Gastrocnemius medialis (tissue), 4 donors: Measurements from ENCODE around the gene NLGN1. TPM values are rescaled to one million over a fixed set of nuclear protein-coding genes. Genes with fewer than 3 reads are reported as not detected.

Experiments used
- ATAC-seq, 2 donors: fragments of 150-250 bp; one replicate each; pipeline ENCODE4 v1.9.1; 2016
- DNase-seq, 2 donors: peaks; one replicate each; pipeline ENCODE4 v3.0.0-alpha.2; 2019
- H3K27ac ChIP-seq, 4 donors: fragments of 200-600 bp; sonication (generic); 1 replicate in 1 of 4; 2 replicates in 3 of 4; pipeline ENCODE4 v1.5.1; 2016 to 2018; ENCODE audit warnings: mild to moderate bottlenecking in 2 of 4, moderate library complexity in 1 of 4
- H3K27me3 ChIP-seq, 3 donors: fragments of 200-600 bp; sonication (generic) in 2 of 3; 1 replicate in 1 of 3; 2 replicates in 2 of 3; pipeline versions ENCODE4 v1.5.1 to v1.6.0; 2016 to 2019; ENCODE audit warnings: mild to moderate bottlenecking in 1 of 3, moderate library complexity in 1 of 3
- H3K36me3 ChIP-seq, 2 donors: fragments of 200-600 bp; sonication (generic) in 1 of 2; one replicate each; pipeline ENCODE4 v1.5.1; 2017 to 2018
- H3K4me1 ChIP-seq, 2 donors: fragments of 200-600 bp; sonication (generic) in 1 of 2; one replicate each; pipeline ENCODE4 v1.5.1; 2016 to 2017; ENCODE audit warnings: mild to moderate bottlenecking in 2 of 2
- H3K4me3 ChIP-seq, 4 donors: fragments of 200-600 bp; sonication (generic) in 3 of 4; 1 replicate in 1 of 4; 2 replicates in 3 of 4; pipeline ENCODE4 v1.5.1; 2016 to 2019; ENCODE audit warnings: mild to moderate bottlenecking in 2 of 4
- H3K9me3 ChIP-seq, 3 donors: fragments of 200-600 bp; sonication (generic) in 2 of 3; 1 replicate in 1 of 3; 2 replicates in 2 of 3; pipeline ENCODE4 v1.5.1; 2016 to 2019
- POLR2A ChIP-seq, 2 donors: fragments of 450-650 bp; IDR thresholded peaks; one replicate each; pipeline ENCODE4 v1.6.1; 2017; ENCODE audit warnings: antibody characterized with exemption in 2 of 2, mild to moderate bottlenecking in 2 of 2, moderate library complexity in 2 of 2
- in situ Hi-C, 4 donors: fragments of 200-750 bp; cut with MboI; loops; one replicate each; pipeline versions ENCODE4 v1.15.0 to v1.8.0; 2017; ENCODE audit warnings: low sequenced_read_pairs in 4 of 4
- intact Hi-C: fragments of 100-400 bp; cut with DNase I; formaldehyde crosslinking; loops from one replicate; pipeline ENCODE4 v1.15.1; 2023; ENCODE audit warnings: low total_unique reads
- total RNA-seq, 4 donors: library from RNA; depleted of rRNA; stranded (reverse); fragments of >200 nt; gene quantifications; one replicate each; pipeline versions ENCODE4 v1.1.0 to v1.2.3, GENCODE V29; 2016
- TF ChIP-seq, protein P1 (sequence below), 5 experiments: fragments of 450-650 bp in 3 of 5; fragments of 200-600 bp in 2 of 5; sonication (generic) in 2 of 5; IDR thresholded peaks in 4 of 5; conservative IDR thresholded peaks in 1 of 5; 1 replicate in 4 of 5; 2 replicates in 1 of 5; pipeline ENCODE4 v1.5.1; 2016 to 2019; ENCODE audit warnings: antibody characterized with exemption in 5 of 5, mild to moderate bottlenecking in 3 of 5, moderate library complexity in 3 of 5

The NLGN1 gene
- total RNA-seq, 4 donors from 2014 or later, result 0.52 to 1.9 (median 1.1) TPM

DNA sequence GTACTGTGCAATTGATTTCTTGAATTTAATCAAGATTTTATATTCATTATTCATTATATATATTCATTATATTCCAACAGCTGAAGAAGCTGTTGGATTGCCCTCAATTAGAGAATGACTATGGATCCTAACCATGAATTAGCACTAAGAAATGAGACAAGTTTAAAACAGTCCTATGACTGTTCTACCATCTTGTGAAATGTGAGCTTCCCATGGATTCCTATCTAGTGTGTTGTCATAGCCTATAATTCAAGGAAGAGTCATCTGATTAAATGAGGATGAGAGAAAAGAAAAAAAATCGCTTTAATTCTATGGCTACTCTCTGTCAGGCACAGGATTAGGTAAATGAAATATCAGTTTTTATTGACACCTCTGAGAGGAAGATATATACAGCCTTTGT, 765.0 kb downstream of the NLGN1 start:
- Histone ChIP-seq H3K4me3 (no peak overlapping the region), H3K4me1 (no peaks in the 10 kb centered on the region), H3K27ac (no peak overlapping the region), H3K9me3 (no peaks in the 10 kb centered on the region), H3K27me3 (no peaks in the 10 kb centered on the region), H3K36me3 (no peaks in the 10 kb centered on the region)
- intact Hi-C loops (no loop called here), in situ Hi-C loops (no loop called here)
- TF ChIP-seq, protein P1, sequence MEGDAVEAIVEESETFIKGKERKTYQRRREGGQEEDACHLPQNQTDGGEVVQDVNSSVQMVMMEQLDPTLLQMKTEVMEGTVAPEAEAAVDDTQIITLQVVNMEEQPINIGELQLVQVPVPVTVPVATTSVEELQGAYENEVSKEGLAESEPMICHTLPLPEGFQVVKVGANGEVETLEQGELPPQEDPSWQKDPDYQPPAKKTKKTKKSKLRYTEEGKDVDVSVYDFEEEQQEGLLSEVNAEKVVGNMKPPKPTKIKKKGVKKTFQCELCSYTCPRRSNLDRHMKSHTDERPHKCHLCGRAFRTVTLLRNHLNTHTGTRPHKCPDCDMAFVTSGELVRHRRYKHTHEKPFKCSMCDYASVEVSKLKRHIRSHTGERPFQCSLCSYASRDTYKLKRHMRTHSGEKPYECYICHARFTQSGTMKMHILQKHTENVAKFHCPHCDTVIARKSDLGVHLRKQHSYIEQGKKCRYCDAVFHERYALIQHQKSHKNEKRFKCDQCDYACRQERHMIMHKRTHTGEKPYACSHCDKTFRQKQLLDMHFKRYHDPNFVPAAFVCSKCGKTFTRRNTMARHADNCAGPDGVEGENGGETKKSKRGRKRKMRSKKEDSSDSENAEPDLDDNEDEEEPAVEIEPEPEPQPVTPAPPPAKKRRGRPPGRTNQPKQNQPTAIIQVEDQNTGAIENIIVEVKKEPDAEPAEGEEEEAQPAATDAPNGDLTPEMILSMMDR (IDR thresholded peaks at IDR 0.05 in 4 of 5, conservative IDR thresholded peaks at IDR 0.05 in 1 of 5), result no peak
- no peak for TF ChIP-seq POLR2A (IDR thresholded peaks at IDR 0.05)
- DNase-seq (no peak), ATAC-seq (no peak)

GRCh38 chr3:174168026-174168425, 770.5 kb downstream of the NLGN1 start:
- Histone ChIP-seq H3K4me3 (no peak overlapping the region), H3K9me3 (no peaks in the 10 kb centered on the region), H3K36me3 (no peaks in the 10 kb centered on the region), H3K27ac (no peak overlapping the region), H3K4me1 (no peaks in the 10 kb centered on the region), H3K27me3 (no peaks in the 10 kb centered on the region)
- DNase-seq (no peak), ATAC-seq (no peak)
- intact Hi-C loops, result no loop called here
- in situ Hi-C loops, result no loop called here
- TF ChIP-seq, protein P1 (IDR thresholded peaks at IDR 0.05 in 4 of 5, conservative IDR thresholded peaks at IDR 0.05 in 1 of 5), result no peak
- no peak for TF ChIP-seq POLR2A (IDR thresholded peaks at IDR 0.05)

DNA sequence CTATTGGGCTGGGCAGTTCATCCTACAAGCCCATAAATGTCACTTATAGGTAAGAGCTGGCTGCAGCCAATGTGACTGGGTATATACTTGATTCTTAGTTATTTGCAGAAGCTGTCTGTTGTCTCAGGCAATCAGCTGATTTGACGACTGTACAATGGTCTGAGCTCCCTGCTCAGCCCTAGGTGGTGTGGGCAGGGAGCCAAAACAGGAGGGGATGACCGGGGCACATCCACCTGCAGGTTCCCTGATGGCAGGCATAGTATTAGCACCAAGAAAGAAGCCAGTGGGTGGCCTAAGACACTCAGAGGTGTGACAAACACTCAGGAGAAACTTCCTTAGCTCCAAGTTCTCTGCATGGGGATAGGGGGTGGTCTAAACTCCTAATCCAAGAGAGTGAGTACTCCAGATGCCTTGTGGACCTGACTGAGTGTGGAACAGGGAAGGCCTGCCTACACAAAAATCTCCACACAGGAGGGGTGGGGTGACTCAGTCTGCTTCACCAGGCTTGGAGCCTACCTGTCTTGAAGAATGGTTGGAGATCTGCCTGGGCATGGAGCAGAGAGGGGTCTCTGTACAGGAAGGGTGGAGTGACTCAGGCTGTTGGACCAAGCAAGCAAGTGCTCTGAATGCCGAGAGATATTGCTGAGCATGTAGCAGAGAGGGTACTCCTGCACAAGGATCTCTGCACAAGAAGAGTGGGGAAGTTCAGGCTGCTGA, 771.2 kb downstream of the NLGN1 start:
- intact Hi-C loops, result no loop called here

GRCh38 chr3:174169736-174170135, 772.2 kb downstream of the NLGN1 start:
- TF ChIP-seq, protein P1 (IDR thresholded peaks at IDR 0.05 in 4 of 5, conservative IDR thresholded peaks at IDR 0.05 in 1 of 5), result no peak
- no peak for TF ChIP-seq POLR2A (IDR thresholded peaks at IDR 0.05)
- in situ Hi-C loops (no loop called here), intact Hi-C loops (no loop called here)
- Histone ChIP-seq H3K9me3 (no peaks in the 10 kb centered on the region), H3K4me3 (no peak overlapping the region), H3K27ac (no peak overlapping the region), H3K36me3 (no peaks in the 10 kb centered on the region), H3K27me3 (no peaks in the 10 kb centered on the region), H3K4me1 (no peaks in the 10 kb centered on the region)
- ATAC-seq (no peak), DNase-seq (no peak)

More for the DNA sequence above, 771.2 kb downstream of the NLGN1 start:
- Histone ChIP-seq H3K9me3 (no peaks in the 10 kb centered on the region), H3K4me1 (no peaks in the 10 kb centered on the region), H3K36me3 (no peaks in the 10 kb centered on the region), H3K27me3 (no peaks in the 10 kb centered on the region), H3K4me3 (no peak overlapping the region), H3K27ac (no peak overlapping the region)
- DNase-seq (no peak), ATAC-seq (no peak)
- TF ChIP-seq, protein P1 (IDR thresholded peaks at IDR 0.05 in 4 of 5, conservative IDR thresholded peaks at IDR 0.05 in 1 of 5), result no peak
- no peak for TF ChIP-seq POLR2A (IDR thresholded peaks at IDR 0.05)
- in situ Hi-C loops, result no loop called here

DNA sequence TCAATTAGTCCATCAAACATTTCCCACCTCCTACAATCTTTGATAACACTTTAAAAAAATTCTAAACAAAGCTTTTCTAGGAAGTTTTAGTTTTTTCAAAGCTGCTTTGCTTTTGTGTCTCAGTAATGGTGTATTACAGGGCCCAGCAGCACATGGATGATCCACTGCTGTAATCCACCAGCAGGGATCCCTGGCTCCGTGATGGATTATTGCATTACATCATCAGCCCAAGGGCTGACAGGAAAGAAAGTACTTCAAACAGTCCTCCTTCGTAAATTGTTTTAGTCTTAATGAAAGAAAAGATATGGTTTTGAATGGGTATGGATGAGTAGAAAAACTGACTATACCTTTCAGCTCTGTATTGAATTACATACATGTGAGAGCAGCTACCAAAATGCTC, 772.7 kb downstream of the NLGN1 start:
- ATAC-seq (no peak), DNase-seq (no peak)
- in situ Hi-C loops (no loop called here), intact Hi-C loops (no loop called here)
- H3K36me3 ChIP-seq, result no peaks in the 10 kb centered on the region
- H3K27ac ChIP-seq, result no peak overlapping the region
- no peaks in the 10 kb centered on the region for H3K4me1 ChIP-seq
- H3K9me3 ChIP-seq, result no peaks in the 10 kb centered on the region
- H3K4me3 ChIP-seq, result no peak overlapping the region
- TF ChIP-seq, protein P1 (IDR thresholded peaks at IDR 0.05 in 4 of 5, conservative IDR thresholded peaks at IDR 0.05 in 1 of 5), result no peak
- no peak for TF ChIP-seq POLR2A (IDR thresholded peaks at IDR 0.05)
- no peaks in the 10 kb centered on the region for H3K27me3 ChIP-seq
